GM18519 (cell line): ENCODE results near the gene GJA8.
"Not testable (repeated sequence)": the region's sequence is repeated elsewhere in the genome, so short reads cannot be mapped to it uniquely, and the experiment has no call there.

Experiments
- ATAC-seq: cut with Tn5 transposase; IDR thresholded peaks from one replicate; pipeline ENCODE4 v1.9.1; 2021; ENCODE audit warnings: mild to moderate bottlenecking, moderate library complexity; ENCODE audit not compliant: unreplicated experiment, low FRiP score

Gene GJA8

GRCh38 chr1:147902253-147902845, at the start of gene GJA8:
TSS of gene GJA8 (plus strand) at chr1:147902795. CDS start at chr1:147907956, 5,161 bp downstream.
- ATAC-seq = no peak

- no peak for ATAC-seq
These were observed 49.2 kb upstream of the GJA8 start for GRCh38 chr1:147853391-147853790.

- not testable (repeated sequence) for ATAC-seq
These were observed 47.6 kb upstream of the GJA8 start for GRCh38 chr1:147854989-147855388.

GRCh38 chr1:147855996-147856395, 46.6 kb upstream of the GJA8 start:
- not testable (repeated sequence) for ATAC-seq

GRCh38 chr1:147867204-147867603, 35.4 kb upstream of the GJA8 start:
- not testable (repeated sequence) for ATAC-seq

GRCh38 chr1:147878022-147878421, 24.6 kb upstream of the GJA8 start:
- no peak for ATAC-seq

GRCh38 chr1:147879911-147880310, 22.7 kb upstream of the GJA8 start:
- no peak for ATAC-seq

GRCh38 chr1:147882535-147882934, 20.1 kb upstream of the GJA8 start:
- ATAC-seq = no peak

- ATAC-seq = no peak
These were observed 12.3 kb upstream of the GJA8 start for GRCh38 chr1:147890177-147890790.

GRCh38 chr1:147891088-147891487, 11.5 kb upstream of the GJA8 start:
- ATAC-seq = no peak

- ATAC-seq = no peak
These were observed 10.4 kb upstream of the GJA8 start for GRCh38 chr1:147892216-147892615.

- no peak for ATAC-seq
These were observed 9.8 kb upstream of the GJA8 start for GRCh38 chr1:147892731-147893214.

- no peak for ATAC-seq
These were observed 7.5 kb upstream of the GJA8 start for GRCh38 chr1:147895123-147895522.

- ATAC-seq = no peak
These were observed 5.4 kb upstream of the GJA8 start for GRCh38 chr1:147897029-147897752.

- no peak for ATAC-seq
These were observed 4.8 kb upstream of the GJA8 start for GRCh38 chr1:147897789-147898188.

- ATAC-seq = no peak
These were observed 2.1 kb downstream of the GJA8 start for GRCh38 chr1:147904726-147905125.

GRCh38 chr1:147907786-147908509, 5.4 kb downstream of the GJA8 start:
- ATAC-seq = no peak

GRCh38 chr1:147912553-147912952, 10.0 kb downstream of the GJA8 start:
- no peak for ATAC-seq

- no peak for ATAC-seq
These were observed 10.9 kb downstream of the GJA8 start for GRCh38 chr1:147913362-147913942.

- no peak for ATAC-seq
These were observed 17.3 kb downstream of the GJA8 start for GRCh38 chr1:147919896-147920295.

GRCh38 chr1:147924813-147925212, 22.2 kb downstream of the GJA8 start:
- no peak for ATAC-seq
